MM.1S (cell line): Measurements from ENCODE around the gene EMP1.

Experiments
- DNase-seq: peaks from one replicate; pipeline ENCODE4 v3.0.0-alpha.2; 2015
- H2AFZ ChIP-seq: fragments of 300-600 bp; sonication (generic); 2 replicates; pipeline ENCODE4 v1.6.0; 2016; ENCODE audit warnings: antibody characterized with exemption, low read length
- H3F3A ChIP-seq: fragments of 300-600 bp; sonication (generic); 2 replicates; pipeline ENCODE4 v1.6.1; 2016; ENCODE audit warnings: mild to moderate bottlenecking, antibody characterized with exemption, low read length, moderate library complexity, mixed read lengths; ENCODE audit not compliant: insufficient read depth
- H3K27ac ChIP-seq: fragments of 300-600 bp; sonication (generic); 2 replicates; pipeline ENCODE4 v1.5.1; 2016; ENCODE audit warnings: mild to moderate bottlenecking, low read length
- H3K27me3 ChIP-seq: fragments of 300-600 bp; sonication (generic); replicated peaks from 2 replicates; pipeline ENCODE4 v1.6.0; 2016; ENCODE audit warnings: low read length; ENCODE audit not compliant: insufficient read depth
- H3K36me3 ChIP-seq: fragments of 300-600 bp; sonication (generic); replicated peaks from 2 replicates; pipeline ENCODE4 v1.6.1; 2016; ENCODE audit warnings: mild to moderate bottlenecking, low read length, mixed read lengths; ENCODE audit not compliant: insufficient read depth
- H3K4me1 ChIP-seq: fragments of 300-600 bp; sonication (generic); 2 replicates; pipeline ENCODE4 v1.6.1; 2016; ENCODE audit warnings: low read length, mixed read lengths
- H3K4me2 ChIP-seq: fragments of 300-600 bp; sonication (generic); 2 replicates; pipeline ENCODE4 v1.6.0; 2016; ENCODE audit warnings: low read depth, low read length
- H3K4me3 ChIP-seq: fragments of 300-600 bp; sonication (generic); 2 replicates; pipeline ENCODE4 v1.5.1; 2016; ENCODE audit warnings: low read length, mixed read lengths
- H3K79me2 ChIP-seq: fragments of 300-600 bp; sonication (generic); 2 replicates; pipeline ENCODE4 v1.6.1; 2016; ENCODE audit warnings: mixed run types, low read length, mixed read lengths
- H3K9ac ChIP-seq: fragments of 300-600 bp; sonication (generic); 2 replicates; pipeline ENCODE4 v1.6.1; 2016; ENCODE audit warnings: low read length, mixed read lengths
- H3K9me2 ChIP-seq: fragments of 300-600 bp; sonication (generic); replicated peaks from 2 replicates; pipeline ENCODE4 v1.6.1; 2016; ENCODE audit warnings: mild to moderate bottlenecking, low read length, mixed read lengths; ENCODE audit not compliant: insufficient read depth
- H3K9me3 ChIP-seq: fragments of 300-600 bp; sonication (generic); replicated peaks from 2 replicates; pipeline ENCODE4 v1.6.1; 2016; ENCODE audit warnings: mild to moderate bottlenecking, low read length, mixed read lengths; ENCODE audit not compliant: insufficient read depth
- H4K20me1 ChIP-seq: fragments of 300-600 bp; sonication (generic); 2 replicates; pipeline ENCODE4 v1.6.1; 2016; ENCODE audit warnings: mild to moderate bottlenecking, low read length, moderate library complexity, mixed read lengths; ENCODE audit not compliant: insufficient read depth
- CTCF ChIP-seq: fragments of 300-600 bp; sonication (generic); IDR thresholded peaks from 2 replicates; pipeline ENCODE4 v1.5.1; 2016; ENCODE audit warnings: antibody characterized with exemption, low read length, mixed read lengths
- EZH2 ChIP-seq: fragments of 300-600 bp; sonication (generic); optimal IDR thresholded peaks from 2 replicates; pipeline ENCODE3; 2017; ENCODE audit warnings: low read depth, mild to moderate bottlenecking, antibody characterized with exemption, low read length, mixed read lengths
- EZH2phosphoT487 ChIP-seq: fragments of 300-600 bp; sonication (generic); IDR thresholded peaks from 2 replicates; pipeline ENCODE4 v1.6.1; 2018; ENCODE audit warnings: antibody characterized with exemption, low read length

EMP1 gene

GRCh38 chr12:13238204-13238603 is 41.7 kb downstream of the EMP1 start:
- no peaks in the 10 kb centered on the region for H3K27me3 ChIP-seq
- no peak overlapping the region for H3K4me3 ChIP-seq
- H3K4me2 ChIP-seq, result no peak overlapping the region
- no peaks in the 10 kb centered on the region for H3K36me3 ChIP-seq
- no peaks in the 10 kb centered on the region for H3F3A ChIP-seq
- no peaks in the 10 kb centered on the region for H3K79me2 ChIP-seq
- H3K27ac ChIP-seq, result no peak overlapping the region
- no peaks in the 10 kb centered on the region for H3K4me1 ChIP-seq
- no peaks in the 10 kb centered on the region for H3K9me2 ChIP-seq
- TF ChIP-seq EZH2 (no peak), EZH2phosphoT487 (no peak), CTCF (no peak)
- no peaks in the 10 kb centered on the region for H3K9me3 ChIP-seq
- no peaks in the 10 kb centered on the region for H4K20me1 ChIP-seq
- no peak for DNase-seq
- no peak overlapping the region for H3K9ac ChIP-seq
- no peak overlapping the region for H2AFZ ChIP-seq

- no peak overlapping the region for H3K9ac ChIP-seq
- no peak overlapping the region for H3K27ac ChIP-seq
- no peaks in the 10 kb centered on the region for H3K9me3 ChIP-seq
- H4K20me1 ChIP-seq, result no peaks in the 10 kb centered on the region
- TF ChIP-seq EZH2phosphoT487 (no peak), EZH2 (no peak), CTCF (no peak)
- no peaks in the 10 kb centered on the region for H3K4me1 ChIP-seq
- H3K27me3 ChIP-seq, result no peaks in the 10 kb centered on the region
- no peak overlapping the region for H2AFZ ChIP-seq
- no peaks in the 10 kb centered on the region for H3F3A ChIP-seq
- no peak overlapping the region for H3K4me3 ChIP-seq
- no peaks in the 10 kb centered on the region for H3K36me3 ChIP-seq
- no peak overlapping the region for H3K4me2 ChIP-seq
- H3K79me2 ChIP-seq, result no peaks in the 10 kb centered on the region
- H3K9me2 ChIP-seq, result no peaks in the 10 kb centered on the region
- DNase-seq, result no peak
These were observed 45.4 kb downstream of the EMP1 start for GRCh38 chr12:13241833-13242488.

GRCh38 chr12:13242936-13243335 is 46.4 kb downstream of the EMP1 start:
- Histone ChIP-seq H3K4me1 (no peaks in the 10 kb centered on the region), H3K9ac (no peak overlapping the region), H3F3A (no peaks in the 10 kb centered on the region), H3K9me2 (no peaks in the 10 kb centered on the region), H4K20me1 (no peaks in the 10 kb centered on the region), H2AFZ (no peak overlapping the region), H3K4me2 (no peak overlapping the region), H3K9me3 (no peaks in the 10 kb centered on the region), H3K27ac (no peak overlapping the region), H3K36me3 (no peaks in the 10 kb centered on the region), H3K4me3 (no peak overlapping the region), H3K79me2 (no peaks in the 10 kb centered on the region), H3K27me3 (no peaks in the 10 kb centered on the region)
- DNase-seq, result no peak
- no peak for TF ChIP-seq EZH2phosphoT487
- no peak for TF ChIP-seq CTCF
- TF ChIP-seq EZH2, result no peak
